Vagina (tissue), 2 donors: ENCODE results near the gene OXER1.

ENCODE experiments used
- CTCF ChIP-seq, 3 experiments: fragments of 450-650 bp in 2 of 3; fragments of 200-600 bp in 1 of 3; sonication (generic) in 1 of 3; IDR thresholded peaks; one replicate each; pipeline ENCODE4 v1.5.1; 2017 to 2019; ENCODE audit warnings: antibody characterized with exemption in 3 of 3, mild to moderate bottlenecking in 2 of 3, moderate library complexity in 2 of 3
- POLR2A ChIP-seq, 2 donors: fragments of 450-650 bp; IDR thresholded peaks; one replicate each; pipeline ENCODE4 v1.6.1; 2017; ENCODE audit warnings: antibody characterized with exemption in 2 of 2, mild to moderate bottlenecking in 2 of 2, moderate library complexity in 2 of 2
- POLR2AphosphoS5 ChIP-seq, 2 donors: sonication (generic); formaldehyde crosslinking; IDR thresholded peaks; one replicate each; pipeline ENCODE4 v1.9.0; 2017; ENCODE audit warnings: antibody characterized with exemption in 2 of 2, mild to moderate bottlenecking in 2 of 2, low read depth in 1 of 2; ENCODE audit not compliant: insufficient read depth in 1 of 2

- TF ChIP-seq CTCF (IDR thresholded peaks at IDR 0.05) (no peak), POLR2AphosphoS5 (IDR thresholded peaks at IDR 0.05; ENCODE audit: insufficient read depth in 1 of 2, low read depth in 1 of 2) (no peak), POLR2A (IDR thresholded peaks at IDR 0.05) (no peak)
Measured at GRCh38 chr2:42756150-42756775, 7.7 kb downstream of the OXER1 start.
